Kidney epithelial cell (primary cell): ENCODE measurements around the gene ATP8A1. TPM values are rescaled to one million over a fixed set of nuclear protein-coding genes. Genes with fewer than 3 reads are reported as not detected.

Experiments used
- DNase-seq: peaks from one replicate; pipeline ENCODE4 v3.0.0-alpha.2; 2010; ENCODE audit warnings: low read depth
- H3K27me3 ChIP-seq: 2 replicates; pipeline ENCODE4 v1.6.0; 2011; ENCODE audit warnings: low read length; ENCODE audit not compliant: control insufficient read depth, insufficient read depth
- H3K36me3 ChIP-seq: 2 replicates; pipeline ENCODE4 v1.5.1; 2011; ENCODE audit warnings: low read length; ENCODE audit not compliant: control insufficient read depth, insufficient read depth
- H3K4me3 ChIP-seq: 2 replicates; pipeline ENCODE4 v1.5.1; 2011; ENCODE audit warnings: low read depth, mild to moderate bottlenecking, control low read depth, low read length
- total RNA-seq: library from RNA; depleted of rRNA; stranded (reverse); fragments of >200 nt; gene quantifications from 2 replicates; pipeline ENCODE4 v1.2.3, GENCODE V29; 2015
- TF ChIP-seq, protein P1 (sequence below): IDR thresholded peaks from 2 replicates; pipeline ENCODE4 v1.5.1; 2011; ENCODE audit warnings: mild to moderate bottlenecking, moderate library complexity, low read length, control low read depth, inconsistent platforms; ENCODE audit not compliant: insufficient read depth, poor library complexity, severe bottlenecking

The ATP8A1 gene
- total RNA-seq, 1 donor from 2014 or later, result 3.3 TPM

DNA sequence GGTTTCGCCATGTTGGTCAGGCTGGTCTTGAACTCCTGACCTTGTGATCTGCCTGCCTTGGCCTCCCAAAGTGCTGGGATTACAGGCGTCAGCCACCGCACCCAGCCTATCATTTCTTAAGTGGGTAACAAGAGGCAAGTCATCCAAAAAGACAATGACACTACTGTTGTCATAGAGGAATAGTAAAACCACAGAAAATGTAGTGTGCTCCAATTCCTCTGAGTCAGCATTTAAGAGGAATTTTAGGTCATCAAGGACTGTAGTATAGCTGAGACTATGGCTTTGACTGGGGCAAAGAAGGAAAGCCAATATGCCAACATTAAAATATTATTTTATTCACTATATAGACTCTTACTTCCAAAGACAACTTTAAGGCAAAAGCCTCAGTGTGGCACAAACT is 48.4 kb downstream of the ATP8A1 start:
- no peaks in the 10 kb centered on the region for H3K36me3 ChIP-seq
- no peak overlapping the region for H3K4me3 ChIP-seq
- no peaks in the 10 kb centered on the region for H3K27me3 ChIP-seq
- DNase-seq, result no peak
- TF ChIP-seq, protein P1, sequence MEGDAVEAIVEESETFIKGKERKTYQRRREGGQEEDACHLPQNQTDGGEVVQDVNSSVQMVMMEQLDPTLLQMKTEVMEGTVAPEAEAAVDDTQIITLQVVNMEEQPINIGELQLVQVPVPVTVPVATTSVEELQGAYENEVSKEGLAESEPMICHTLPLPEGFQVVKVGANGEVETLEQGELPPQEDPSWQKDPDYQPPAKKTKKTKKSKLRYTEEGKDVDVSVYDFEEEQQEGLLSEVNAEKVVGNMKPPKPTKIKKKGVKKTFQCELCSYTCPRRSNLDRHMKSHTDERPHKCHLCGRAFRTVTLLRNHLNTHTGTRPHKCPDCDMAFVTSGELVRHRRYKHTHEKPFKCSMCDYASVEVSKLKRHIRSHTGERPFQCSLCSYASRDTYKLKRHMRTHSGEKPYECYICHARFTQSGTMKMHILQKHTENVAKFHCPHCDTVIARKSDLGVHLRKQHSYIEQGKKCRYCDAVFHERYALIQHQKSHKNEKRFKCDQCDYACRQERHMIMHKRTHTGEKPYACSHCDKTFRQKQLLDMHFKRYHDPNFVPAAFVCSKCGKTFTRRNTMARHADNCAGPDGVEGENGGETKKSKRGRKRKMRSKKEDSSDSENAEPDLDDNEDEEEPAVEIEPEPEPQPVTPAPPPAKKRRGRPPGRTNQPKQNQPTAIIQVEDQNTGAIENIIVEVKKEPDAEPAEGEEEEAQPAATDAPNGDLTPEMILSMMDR, result no peak

DNA sequence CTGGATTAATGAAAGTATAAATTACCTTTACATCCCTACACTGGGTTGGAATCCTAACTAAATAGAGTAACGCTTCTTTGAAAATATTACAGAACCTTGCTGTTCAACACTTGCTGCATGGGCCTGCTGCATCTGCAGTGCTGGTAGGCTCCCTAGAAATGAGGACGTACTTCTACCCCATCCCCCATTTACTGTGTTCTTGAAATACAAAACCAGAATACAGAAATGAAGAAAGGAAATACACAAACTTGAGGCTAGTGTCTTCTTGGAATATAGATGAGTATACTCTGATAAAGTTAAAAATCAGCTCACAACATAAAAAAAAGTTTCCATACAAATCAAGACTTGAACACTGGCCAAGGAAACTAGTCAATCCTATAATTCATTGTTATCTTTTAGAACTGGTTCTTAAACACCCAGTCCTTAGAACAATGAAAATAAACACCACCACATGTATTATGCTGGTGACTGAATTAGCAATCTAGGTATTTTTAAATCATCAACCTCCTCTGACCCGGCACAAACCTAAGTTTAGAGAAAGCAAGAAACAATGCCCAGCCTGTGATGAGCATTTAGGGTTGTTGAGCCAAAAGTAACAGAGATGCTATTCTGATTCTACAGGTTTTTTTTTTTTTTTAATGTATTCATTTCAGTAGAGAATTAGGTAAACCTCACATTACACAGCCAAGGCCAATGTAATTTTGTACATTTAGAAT is 49.7 kb downstream of the ATP8A1 start:
- Histone ChIP-seq H3K4me3 (no peak overlapping the region), H3K27me3 (no peaks in the 10 kb centered on the region), H3K36me3 (no peaks in the 10 kb centered on the region)
- DNase-seq, result no peak
- TF ChIP-seq, protein P1, result no peak

DNA sequence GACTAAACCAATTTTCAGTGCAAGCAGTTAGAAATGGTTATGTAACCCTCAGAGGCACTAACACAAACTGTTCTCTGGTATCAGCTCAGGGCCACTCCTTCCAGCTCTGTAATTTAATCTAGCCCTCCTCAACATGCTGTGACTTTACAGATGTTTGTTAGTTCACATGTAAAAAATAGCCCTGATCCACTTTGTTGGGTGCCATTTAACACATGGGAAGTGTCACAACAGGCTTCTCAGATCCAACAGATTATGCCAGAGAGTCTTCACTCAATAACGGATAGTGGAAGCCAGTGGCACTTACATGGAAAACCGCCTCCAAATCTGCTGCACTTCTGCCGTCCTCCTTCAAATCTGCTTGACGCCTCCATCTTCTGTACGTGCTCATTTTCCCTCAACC is 51.6 kb downstream of the ATP8A1 start:
- Histone ChIP-seq H3K36me3 (no peaks in the 10 kb centered on the region), H3K27me3 (no peaks in the 10 kb centered on the region), H3K4me3 (no peak overlapping the region)
- TF ChIP-seq, protein P1, result no peak
- DNase-seq, result no peak

DNA sequence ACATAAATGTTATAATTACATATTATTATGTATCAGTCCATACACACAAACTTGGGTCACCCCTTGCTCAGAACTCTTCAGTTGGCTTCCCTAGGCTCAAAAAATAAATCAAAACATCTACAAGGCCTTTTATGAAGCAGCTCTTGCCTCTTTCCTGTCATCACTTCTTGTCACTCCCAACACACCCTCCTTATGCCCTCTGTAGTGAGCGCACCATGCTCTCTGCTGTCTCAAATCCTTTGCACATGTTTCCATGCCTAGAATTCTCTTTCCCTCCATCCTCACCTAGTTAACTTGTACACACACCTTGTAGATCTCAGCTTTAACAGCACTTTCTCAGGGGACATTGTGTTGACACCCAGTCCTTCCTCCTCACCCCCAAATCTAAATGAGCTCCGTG is 53.0 kb downstream of the ATP8A1 start:
- Histone ChIP-seq H3K36me3 (no peaks in the 10 kb centered on the region), H3K4me3 (no peak overlapping the region), H3K27me3 (no peaks in the 10 kb centered on the region)
- TF ChIP-seq, protein P1, result no peak
- DNase-seq, result no peak

DNA sequence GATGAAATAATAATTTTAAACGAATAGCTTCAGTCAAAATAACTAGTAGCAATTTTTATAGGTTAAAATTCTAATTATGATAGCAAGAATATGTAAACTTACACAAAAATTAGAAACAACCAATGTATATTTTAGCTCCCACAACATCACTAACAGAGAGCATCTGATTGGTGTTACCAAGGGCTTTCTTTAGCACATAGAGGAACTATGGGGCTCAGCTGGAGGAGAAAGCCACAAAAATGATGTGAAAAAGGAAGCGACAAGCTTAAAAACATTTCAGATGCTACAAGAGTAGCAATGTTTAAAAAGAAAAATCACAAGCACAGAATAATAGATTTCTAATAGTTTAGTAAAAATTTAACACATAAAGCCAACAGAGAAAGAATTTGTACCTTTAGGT is 56.3 kb downstream of the ATP8A1 start:
- Histone ChIP-seq H3K27me3 (no peaks in the 10 kb centered on the region), H3K4me3 (no peak overlapping the region), H3K36me3 (no peaks in the 10 kb centered on the region)
- TF ChIP-seq, protein P1, result no peak
- no peak for DNase-seq

DNA sequence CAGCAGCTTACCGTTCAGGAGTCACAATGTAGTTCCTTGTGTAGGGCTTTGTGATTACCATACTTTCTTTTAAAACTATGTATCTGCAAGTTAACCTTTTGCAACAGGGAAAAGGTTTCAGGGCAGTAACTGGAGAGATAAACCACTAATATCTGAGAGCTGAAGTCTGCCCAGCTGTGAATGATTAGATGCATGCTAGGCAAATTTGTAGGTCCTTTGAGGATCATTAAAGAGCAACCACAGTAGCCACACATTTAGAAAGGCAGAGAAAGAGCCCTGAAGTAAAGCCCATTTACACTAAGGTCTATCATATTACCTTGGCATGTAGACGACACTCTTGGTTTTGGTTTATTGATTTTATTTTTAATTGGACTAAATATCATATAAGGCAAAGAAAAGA is 60.0 kb downstream of the ATP8A1 start:
- TF ChIP-seq, protein P1, result no peak
- DNase-seq, result no peak
- no peaks in the 10 kb centered on the region for H3K27me3 ChIP-seq
- no peak overlapping the region for H3K4me3 ChIP-seq
- H3K36me3 ChIP-seq, result no peaks in the 10 kb centered on the region
